ENCODE measurements around the gene SIGLEC12.
"Not testable (repeated sequence)": the region's sequence is repeated elsewhere in the genome, so short reads cannot be mapped to it uniquely, and the experiment has no call there.

Gene SIGLEC12

DNA sequence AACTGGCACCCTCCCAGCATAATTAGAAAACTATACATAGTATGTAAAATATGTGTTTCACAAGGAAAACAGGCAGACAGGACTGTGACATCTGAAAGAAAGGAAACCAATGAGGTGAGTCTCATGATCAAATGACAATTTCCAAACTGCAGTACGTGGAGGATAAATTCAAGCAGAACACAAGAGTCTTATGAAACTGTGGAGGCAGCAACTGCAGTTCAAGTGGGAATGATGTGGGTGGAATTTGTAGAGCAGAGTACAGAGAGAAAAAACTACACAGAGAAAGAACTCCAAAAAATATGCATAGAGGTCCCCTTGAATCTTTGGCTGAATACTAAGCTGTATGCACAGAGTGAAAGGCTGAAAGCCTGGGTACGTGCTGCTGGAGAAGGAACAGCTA, 20.2 kb upstream of the SIGLEC12 start:
- DNase-seq: no peak

DNA sequence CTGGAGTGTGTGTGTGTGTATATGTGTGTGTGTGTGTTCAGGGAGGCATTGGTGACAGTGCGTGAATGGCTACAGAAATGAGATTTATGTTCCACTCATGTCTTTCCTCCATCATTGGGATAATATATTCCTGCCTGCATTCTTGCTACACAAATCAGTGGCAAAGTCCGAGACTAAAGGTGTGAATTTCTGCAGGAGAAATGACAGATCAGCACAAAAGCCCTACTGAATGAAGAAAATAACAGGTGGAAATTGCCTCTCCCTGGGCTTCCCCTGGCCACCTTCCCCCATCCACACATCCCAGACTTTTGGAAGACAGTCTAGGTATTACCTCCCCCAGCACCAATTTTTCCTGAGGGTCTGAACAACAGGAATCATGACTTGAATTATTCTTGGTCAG, 19.8 kb upstream of the SIGLEC12 start:
- no peak for DNase-seq

DNA sequence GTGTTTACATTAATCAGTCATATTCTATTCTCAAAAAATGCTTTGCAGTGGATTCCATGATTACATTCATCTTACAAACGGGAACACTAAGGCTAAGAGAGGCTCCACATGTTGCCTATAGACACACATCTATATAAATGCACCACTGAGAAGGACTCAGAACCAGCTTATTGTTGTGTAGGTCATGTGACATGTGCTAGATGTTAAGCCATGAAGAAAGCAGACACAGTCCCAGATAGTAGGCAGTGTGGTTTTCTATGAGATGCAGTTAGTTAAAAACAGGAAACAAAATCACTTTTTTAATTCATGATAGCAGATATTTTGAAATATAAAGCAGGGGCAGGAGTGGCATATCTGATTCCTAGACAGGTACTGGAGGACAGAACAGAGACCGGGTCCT, 19.1 kb upstream of the SIGLEC12 start:
- DNase-seq: no peak

DNA sequence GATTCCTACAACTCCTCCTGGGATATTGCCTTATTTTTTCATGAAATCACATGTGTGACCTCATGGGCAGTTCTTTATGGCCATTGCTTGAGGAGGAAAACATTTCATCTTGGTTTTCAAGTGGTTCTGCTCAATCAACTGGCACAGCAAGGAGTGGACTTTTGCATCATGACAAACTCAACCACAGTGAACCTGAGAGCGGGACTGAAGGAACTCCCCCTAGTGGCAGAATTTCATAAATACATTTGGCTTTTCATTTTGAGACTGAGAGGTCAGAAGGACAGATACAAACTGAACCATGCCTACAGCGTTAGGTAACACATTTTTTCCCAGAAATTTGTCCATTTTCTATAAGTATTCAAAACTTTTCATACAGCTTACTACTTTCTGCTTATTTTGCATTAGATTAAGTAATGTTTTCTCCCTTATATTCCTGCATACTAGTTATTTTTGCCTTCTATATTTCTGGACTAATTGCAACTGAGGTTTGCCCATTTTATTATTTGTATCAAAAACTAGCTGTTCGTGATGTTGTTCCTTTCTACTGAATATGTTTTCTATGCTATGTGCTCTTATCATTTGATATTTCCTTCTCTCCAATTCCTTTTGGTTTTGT, 13.4 kb upstream of the SIGLEC12 start:
- peak; percentile 78 for DNase-seq

DNA sequence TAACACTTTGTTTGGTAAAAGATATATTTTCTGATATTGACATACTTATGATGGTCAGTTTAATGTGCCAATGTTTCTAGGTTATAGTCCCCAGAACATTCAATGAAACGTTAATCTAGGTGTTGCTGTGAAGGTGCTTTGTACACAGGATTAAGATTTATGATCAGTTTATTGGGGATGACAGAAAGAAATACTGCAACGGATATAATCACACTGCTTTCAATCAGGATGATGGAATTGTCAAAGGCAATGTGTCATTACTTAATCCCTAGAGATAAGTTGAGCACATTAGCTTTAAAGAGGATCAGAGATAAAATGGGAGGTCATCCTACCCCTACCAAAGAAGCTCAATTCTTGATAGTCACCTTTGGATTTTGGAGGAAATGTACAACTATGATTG, 12.4 kb upstream of the SIGLEC12 start:
- peak; percentile 79 for DNase-seq

DNA sequence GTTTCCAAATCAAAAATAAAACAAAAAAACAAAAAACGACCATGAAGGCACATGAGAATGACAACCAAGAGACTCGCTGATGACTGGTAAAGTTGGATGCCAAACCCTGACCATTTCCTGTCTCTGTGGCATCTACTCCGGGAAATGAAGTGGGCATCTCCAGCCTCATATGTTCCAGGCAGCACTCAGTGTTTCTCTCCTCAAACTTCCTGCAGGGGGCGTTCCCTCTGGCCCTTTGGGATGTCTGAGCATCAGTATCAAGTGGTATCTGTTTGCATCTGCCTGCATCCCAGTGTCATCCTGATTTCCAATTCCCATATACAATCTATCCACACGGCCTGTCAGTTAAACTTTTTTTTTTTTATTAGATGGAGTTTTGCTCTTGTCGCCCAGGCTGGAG, 9.8 kb upstream of the SIGLEC12 start:
- DNase-seq: peak; percentile 35

DNA sequence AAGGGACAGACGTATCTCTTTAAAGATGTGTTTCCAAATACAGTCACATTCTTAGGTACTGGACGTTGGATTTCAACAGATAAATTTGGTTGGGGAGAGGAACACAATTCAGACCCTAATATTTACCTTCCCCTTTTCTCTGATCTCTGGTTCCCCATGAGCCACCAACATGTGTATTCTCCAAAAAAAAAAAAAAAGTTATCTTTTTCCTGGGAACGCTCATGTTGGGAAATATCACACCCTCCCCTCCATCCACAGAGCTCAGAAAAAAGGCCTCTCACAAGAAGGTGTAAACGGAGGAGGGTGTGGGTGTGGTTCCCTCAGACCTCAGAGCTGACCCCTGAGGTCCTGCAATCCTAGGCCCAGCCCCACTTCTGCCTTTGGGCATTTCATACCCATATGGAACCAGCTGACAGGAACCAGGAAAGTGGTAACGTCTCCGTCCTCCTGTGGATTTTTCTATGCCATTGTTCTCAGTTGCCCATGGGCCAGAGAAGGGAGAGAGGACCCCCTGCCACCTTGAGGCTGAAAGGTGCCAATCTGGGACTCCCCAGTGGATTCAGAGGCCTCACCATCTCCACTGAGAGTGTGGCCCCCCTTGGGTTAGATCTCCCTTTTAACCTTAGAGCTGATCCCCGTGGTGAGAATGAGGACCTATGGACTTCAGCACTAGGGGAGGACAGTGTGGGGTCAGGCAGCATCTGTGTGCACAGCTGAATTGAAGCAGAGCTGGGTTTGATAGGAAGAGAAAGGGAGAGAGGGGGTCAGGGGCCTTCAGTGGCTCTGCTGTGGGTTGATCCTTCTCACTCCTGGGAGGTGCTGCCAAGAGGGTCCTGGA, 8.4 kb upstream of the SIGLEC12 start:
- DNase-seq: no peak

DNA sequence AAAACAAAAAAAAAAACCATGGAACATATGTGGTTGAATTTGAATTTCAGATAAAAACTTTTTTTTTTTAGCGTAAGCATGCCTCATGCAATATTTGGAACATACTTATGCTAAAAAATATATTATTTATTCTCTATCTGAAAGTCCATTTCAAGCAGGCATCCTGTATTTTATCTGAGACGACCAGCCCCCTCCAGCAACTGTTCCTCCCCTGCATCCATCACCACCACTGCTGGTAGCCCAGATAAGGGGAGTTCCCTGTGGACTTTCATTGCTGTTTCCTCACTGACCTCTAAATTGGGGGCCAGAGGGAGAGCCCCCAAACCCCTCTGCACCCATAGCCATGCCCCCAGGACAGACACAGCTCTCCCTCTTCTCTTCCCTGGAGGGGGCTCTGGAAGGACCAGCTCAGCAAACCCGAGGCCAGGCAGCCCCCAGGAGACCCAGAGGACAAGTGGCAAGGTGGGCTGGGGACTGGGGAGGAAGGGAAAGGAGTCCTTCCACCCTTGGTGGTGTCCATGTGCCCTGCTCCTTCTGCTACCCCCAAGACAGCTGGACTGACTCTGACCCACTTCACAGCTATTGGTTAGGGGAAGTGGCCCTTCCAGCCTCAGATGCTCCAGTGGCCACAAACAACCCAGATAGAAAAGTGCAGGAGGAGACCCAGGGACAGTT, 6.6 kb upstream of the SIGLEC12 start:
- no peak for DNase-seq

DNA sequence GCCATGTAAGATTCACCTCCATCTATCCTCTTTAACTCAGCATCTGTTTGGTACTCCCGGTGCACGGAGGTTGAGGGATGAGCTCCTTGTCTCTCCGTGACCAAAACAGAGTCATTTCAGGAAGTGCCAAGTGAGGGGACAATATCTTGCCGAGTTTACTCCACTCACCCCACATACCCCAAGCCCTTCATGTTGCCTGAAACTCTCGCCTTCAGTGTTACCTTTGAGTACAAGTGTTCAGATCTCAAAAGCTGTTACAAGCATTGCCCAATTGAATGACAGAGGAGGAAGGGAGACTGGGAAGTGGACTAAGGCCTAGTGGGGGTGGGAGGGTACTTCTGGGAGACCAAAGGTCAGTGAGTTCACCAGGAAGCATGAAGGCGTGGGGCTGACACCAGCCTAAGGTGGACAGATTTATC, 6.0 kb upstream of the SIGLEC12 start:
- no peak for DNase-seq

DNA sequence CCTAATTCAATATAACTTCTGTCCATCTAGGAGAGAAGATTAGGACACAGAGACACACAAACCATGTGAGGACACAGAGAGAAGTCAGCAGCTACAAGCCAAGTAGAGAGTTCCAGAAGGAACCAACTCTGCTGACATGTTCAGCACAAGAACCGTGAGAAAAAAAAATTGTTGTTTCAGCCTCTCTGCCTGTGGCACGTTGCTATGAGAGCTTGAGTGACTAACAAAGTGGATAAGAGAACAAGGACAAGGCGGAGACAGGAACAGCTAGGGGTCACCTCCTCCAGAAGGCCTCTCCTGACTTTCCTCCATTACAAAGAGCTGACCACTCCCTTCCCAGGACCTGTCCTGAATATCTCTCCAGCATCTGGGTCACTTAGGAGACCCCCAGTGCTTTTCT, 5.6 kb upstream of the SIGLEC12 start:
- DNase-seq: no peak

DNA sequence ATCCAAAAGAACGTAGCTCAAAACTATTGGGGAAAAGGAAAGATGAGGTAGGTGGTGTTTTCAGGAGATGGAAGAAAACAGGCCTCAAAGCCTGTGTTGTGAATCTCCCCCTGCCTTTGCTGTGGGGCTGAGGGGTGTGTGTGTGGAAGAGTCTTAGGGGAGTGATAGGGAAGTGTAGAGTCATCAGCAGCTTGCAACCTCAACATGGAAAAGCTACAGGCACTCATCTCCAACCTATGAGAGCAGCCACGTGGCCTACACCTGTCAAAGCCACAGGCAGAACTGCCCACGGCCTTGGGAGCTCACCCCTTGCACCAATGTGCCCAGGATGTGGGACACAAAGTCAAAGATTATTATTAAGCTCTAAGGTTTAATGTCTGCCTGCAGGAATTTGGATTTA, 4.3 kb upstream of the SIGLEC12 start:
- DNase-seq: no peak

DNA sequence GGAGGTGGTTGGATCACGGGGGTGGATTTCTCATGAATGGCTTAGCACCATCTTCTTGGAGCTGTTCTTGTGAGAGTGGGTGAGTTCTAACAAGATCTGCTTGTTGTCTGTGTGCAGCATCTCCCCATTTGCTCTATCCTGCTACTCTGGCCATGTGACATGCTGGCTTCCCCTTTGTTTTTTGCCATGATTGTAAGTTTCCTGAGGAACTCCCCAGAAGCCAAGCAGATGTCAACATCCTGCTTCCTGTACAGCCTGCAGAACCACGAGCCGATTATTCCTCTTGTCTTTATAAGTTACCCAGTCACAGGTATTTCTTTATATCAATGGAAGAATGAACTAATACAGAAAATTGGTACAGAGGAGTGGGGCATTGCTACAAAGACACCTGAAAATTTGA, 2.3 kb upstream of the SIGLEC12 start:
- no peak for DNase-seq

DNA sequence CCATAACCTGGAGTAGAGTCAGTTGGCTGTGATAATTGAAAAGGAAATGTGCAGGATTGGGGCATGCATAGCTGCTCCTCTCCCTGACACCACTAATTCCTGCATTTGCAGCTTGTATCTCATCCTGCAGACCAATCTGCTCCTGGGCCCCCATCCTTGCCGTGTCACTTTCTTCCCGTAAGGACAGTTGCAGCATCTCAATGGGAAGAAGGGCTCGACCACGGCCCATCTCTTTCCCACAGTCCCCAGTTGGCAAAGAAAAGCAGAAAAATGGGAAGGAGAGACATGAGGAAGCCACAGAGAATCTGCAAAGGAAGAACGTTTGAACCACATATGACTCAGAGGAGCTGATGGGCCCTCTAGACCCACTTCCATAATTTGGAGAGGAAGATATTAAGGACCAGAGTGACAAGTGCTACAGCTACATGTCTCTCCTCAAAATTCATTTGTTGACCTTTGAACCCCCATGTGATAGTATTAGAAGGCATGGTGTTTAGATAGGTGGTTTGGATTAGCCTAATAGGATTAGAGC, 1.8 kb upstream of the SIGLEC12 start:
- DNase-seq: no peak

DNA sequence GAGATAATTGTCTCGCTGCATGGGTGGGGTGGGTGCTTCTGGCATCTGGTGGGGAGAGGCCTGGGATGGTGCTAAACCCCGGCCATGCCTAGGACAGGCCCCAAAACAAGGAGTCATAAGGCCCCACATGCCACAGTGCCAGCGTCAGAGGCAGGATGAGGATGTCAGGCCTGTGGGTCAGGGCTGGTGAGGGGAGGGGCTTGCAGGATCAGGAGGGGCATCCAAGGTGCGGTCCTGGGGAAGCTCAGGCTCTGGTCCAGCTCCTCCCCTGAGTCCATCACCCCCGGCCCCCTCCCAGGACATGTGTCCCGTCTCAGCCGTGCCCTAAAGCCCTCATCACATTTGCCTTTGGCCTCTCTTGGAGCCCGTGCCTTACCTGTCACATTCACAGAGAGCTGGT, 669 bp downstream of the SIGLEC12 start:
- DNase-seq: not testable (repeated sequence)

DNA sequence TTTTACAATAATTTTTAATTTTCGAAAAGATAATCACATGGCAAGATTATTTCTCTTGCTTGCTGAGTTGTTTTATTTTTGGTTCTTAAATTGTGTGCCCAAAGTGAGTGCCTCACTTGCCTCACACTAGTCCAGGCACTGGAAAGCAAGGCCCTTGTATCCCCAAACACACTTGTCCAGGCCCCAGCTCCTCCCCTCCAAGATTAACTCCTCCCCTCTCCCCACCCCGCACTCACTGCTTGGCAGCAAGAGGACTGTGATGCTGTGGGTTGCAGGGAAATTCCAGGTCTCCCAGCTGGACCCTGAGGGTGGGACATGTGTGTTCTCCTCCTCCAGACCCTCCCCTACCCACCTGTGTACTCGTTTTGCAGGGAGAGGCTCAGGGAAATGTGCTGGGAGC, 3.9 kb downstream of the SIGLEC12 start:
- no peak for DNase-seq

DNA sequence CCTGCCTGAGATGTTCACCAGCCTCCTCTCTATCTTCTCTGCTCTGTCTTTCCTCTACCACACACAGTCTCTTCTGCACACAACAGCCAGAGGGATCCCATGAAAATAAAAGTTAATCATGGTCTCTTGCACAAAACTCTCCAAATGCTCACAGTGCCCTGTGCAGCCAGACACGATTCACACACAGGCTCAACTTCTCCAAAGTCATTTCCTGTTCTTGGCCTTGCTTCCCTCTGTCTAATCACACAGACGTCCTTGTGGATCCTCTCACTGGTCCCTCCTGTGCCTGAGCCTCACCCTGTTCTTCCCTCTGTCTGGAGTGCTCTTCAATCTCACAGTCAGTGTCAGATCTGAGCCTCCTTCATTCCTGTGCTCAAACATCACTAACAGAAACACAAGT, 7.8 kb downstream of the SIGLEC12 start:
- no peak for DNase-seq

DNA sequence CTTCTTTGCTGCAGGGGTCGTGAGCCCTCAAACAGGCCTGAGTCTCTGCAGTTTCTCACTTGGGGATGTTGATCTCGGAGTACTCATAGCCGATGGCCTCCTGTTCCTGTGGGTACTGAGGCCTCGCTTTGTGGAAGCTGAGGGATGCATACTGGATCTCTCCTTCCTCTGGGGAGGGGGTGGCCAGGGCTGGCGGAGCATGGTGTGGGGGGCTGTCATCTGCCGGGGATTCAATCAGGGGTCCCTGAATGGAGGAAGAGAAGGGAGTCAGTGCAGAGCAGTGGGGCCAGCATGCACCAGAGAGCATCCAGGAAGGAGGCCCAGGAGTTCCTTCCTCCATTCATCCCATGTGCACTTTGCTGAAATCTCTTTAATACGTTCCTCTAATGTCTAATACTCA, 10.0 kb downstream of the SIGLEC12 start:
- DNase-seq: no peak

DNA sequence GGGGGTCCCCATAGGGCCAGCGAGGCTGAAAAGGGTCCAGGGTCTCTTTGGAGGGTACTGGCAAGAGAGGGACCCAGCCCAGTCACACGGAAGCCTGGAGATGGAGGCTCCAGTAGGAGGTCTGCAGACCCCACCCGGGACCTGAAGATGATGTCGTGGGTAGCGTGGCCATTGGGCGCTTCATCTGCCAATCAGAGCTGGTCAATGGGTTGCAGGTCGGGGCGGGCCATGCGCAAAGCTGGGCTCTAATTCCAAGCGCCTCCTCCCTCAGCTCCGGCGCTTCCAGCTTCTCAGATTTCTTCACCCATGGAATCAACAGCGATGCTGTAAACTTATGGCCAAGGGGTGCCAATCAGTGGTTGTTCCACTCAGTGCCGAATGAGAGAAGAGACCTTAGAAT, 10.9 kb downstream of the SIGLEC12 start:
- no peak for DNase-seq

DNA sequence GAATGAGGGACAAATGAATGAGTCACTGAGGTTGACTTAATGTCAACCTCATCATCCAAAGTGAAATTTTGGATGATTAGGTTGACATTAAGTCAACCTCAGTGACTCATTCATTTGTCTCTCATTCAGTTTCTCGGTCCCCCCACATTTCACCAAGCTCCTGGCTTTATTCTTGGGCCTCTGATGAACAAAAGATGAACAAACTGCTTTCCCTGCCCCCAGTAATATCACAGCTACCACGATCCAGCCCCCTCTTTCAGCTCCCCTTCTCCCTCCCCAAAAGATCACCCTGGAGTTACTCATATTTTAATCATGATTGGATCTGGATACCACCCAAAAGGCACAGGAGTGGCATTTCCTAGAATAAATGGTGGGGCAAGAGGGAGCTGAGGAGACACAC, 12.5 kb downstream of the SIGLEC12 start:
- no peak for DNase-seq

DNA sequence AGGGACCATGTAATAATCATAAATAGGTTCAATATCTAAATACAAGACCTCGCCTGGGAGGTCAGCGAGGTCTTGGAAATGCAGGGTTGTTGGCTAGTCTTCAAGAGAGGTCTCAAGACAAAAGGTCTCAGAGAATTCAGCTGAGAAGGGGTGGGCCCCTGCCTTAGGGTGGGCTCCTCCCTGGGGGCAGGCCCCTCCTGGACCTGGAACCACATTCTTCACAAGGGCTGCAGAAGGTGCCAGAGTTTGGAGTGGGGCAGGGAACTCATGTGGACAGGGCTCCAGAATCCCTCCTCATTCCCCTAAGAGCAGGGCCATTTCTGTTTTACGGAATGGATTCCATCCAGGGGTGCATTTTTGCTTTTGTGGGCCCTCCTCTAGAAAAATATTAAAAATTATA, 13.1 kb downstream of the SIGLEC12 start:
- no peak for DNase-seq

DNA sequence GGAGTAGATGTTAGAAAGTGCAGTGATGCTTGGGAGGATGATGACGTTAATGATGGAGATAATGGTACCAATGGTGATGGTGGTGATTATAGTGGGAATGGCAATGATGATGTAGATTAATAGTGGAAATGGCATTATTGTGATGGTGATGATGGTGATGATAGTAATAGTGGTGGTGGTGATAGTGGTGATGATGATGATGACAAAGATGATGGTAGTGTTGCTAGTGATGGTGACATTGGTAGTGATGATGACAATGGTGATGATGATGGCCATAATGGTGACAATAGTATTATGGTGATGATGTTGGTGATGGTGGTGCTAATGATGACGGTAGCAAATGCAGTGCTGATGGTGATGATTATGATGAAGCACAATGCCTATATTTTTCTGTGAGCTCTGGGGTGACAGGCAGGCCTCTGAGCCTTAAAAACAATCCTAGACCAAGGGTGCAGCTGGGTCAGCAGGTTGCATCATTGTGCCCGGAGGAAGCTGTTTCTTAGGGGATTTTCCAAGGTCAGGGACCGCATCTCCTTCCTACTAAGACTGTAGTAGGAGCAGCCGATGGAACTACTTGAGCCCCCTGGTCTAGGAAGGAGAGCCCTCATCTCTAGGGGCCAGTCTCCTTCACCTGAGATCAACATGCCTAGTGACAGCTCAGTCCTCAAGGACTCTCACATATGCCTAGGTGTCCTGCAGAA, 15.5 kb downstream of the SIGLEC12 start:
- DNase-seq: no peak

DNA sequence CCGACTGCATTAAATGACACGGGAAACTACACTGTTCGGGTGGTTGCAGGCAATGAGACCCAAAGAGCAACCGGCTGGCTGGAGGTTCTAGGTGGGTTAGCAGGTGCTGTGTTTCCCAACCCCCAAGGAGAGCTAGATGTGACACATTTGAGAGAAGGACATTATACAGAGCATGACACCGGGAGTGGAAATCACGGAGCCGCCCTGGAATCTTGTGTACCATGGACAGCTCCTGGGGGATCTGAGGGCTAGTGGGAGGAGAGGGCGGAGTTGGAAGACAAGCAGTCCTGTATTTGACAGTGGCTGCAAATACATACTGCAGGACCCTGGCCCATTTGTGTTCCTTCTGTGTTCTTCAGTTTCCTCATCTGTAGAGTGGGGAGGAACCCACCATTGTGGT, 21.0 kb downstream of the SIGLEC12 start:
- no peak for DNase-seq
